Natural killer cell treated with Interleukin-12 subunit alpha and Interleukin-12 subunit beta and Interleukin-15 and Interleukin-18, amount 100 ng/mL, for 72 hours (primary cell): ENCODE data around the gene POLR2L. TPM values are rescaled to one million over a fixed set of nuclear protein-coding genes. Genes with fewer than 3 reads are reported as not detected.
A peak's percentile ranks its signal among the peaks of the same experiment; 100 is the strongest.

Experiments
- ATAC-seq, 2 donors: fragments of 150-1000 bp; cut with Tn5 transposase in 1 of 2; sonication (Bioruptor Pico), chemical (Tn5 transposase) in 1 of 2; 2 replicates each; pipeline ENCODE4 v1.10.0; 2021
- DNase-seq: peaks from one replicate; pipeline ENCODE4 v3.0.0; 2022; ENCODE audit warnings: low spot score
- H3K27ac Mint-ChIP-seq, 2 donors: 1 replicate in 1 of 2; 2 replicates in 1 of 2; pipeline ENCODE4 v1.8.0; 2022; ENCODE audit warnings: mixed read lengths in 2 of 2, mild to moderate bottlenecking in 1 of 2, moderate library complexity in 1 of 2
- H3K27me3 Mint-ChIP-seq, 2 donors: 1 replicate in 1 of 2; 2 replicates in 1 of 2; pipeline ENCODE4 v1.8.0; 2022; ENCODE audit warnings: mixed read lengths in 2 of 2
- H3K36me3 Mint-ChIP-seq: one replicate; pipeline ENCODE4 v1.8.0; 2022; ENCODE audit warnings: mixed read lengths
- H3K4me1 Mint-ChIP-seq, 2 donors: 1 replicate in 1 of 2; 2 replicates in 1 of 2; pipeline ENCODE4 v1.8.0; 2022; ENCODE audit warnings: low read depth in 2 of 2, mixed read lengths in 2 of 2, mild to moderate bottlenecking in 1 of 2
- H3K4me3 Mint-ChIP-seq: one replicate; pipeline ENCODE4 v1.8.0; 2022; ENCODE audit warnings: mixed read lengths
- H3K9me3 Mint-ChIP-seq: 2 replicates; pipeline ENCODE4 v1.8.0; 2022; ENCODE audit warnings: mixed read lengths
- total RNA-seq, 2 donors: library from RNA; stranded (reverse); gene quantifications; one replicate each; pipeline ENCODE4 v1.2.3, GENCODE V29; 2022

Gene POLR2L
- total RNA-seq, 2 donors from 2014 or later = 97.4 to 97.8 TPM

GRCh38 chr11:794013-794765 is 48.1 kb downstream of the POLR2L start:
- Mint-ChIP-seq H3K4me1 (peaks cover 7 to 10% of the 10 kb centered on the region in 2 donors), H3K27ac (no peak overlapping the region), H3K36me3 (no peaks in the 10 kb centered on the region), H3K4me3 (no peak overlapping the region), H3K9me3 (no peaks in the 10 kb centered on the region), H3K27me3 (no peaks in the 10 kb centered on the region)
- no peak for DNase-seq
- no peak for ATAC-seq

DNA sequence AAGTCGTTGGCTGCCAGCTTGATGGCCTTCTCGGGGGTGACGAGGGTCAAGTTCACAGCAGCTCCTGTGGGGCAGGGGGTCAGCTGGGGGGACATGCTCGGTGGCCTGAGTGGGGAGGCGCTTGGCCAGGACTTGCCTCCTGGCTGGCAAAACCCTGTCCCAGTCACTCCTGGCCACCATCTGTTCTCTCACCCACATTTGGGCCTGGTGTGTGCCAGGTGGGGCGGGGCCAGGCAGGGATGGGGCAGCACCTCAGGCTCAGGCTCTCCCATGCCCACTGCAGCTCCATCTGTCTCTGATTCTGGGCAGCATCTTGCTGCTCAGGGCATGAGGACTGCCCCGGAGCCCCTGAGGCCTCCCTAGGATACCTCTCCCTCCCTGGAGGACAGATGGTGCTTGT is 48.8 kb downstream of the POLR2L start:
- Mint-ChIP-seq H3K36me3 (no peaks in the 10 kb centered on the region), H3K4me1 (peaks cover 7 to 10% of the 10 kb centered on the region in 2 donors), H3K4me3 (no peak overlapping the region), H3K27ac (no peak overlapping the region), H3K27me3 (no peaks in the 10 kb centered on the region), H3K9me3 (no peaks in the 10 kb centered on the region)
- ATAC-seq = no peak
- DNase-seq = no peak

- H3K4me1 Mint-ChIP-seq = peaks cover 7 to 10% of the 10 kb centered on the region in 2 donors
- ATAC-seq = no peak
- no peaks in the 10 kb centered on the region for H3K27me3 Mint-ChIP-seq
- no peak overlapping the region for H3K27ac Mint-ChIP-seq
- no peak overlapping the region for H3K4me3 Mint-ChIP-seq
- no peaks in the 10 kb centered on the region for H3K36me3 Mint-ChIP-seq
- DNase-seq = no peak
- H3K9me3 Mint-ChIP-seq = no peaks in the 10 kb centered on the region
Measured at GRCh38 chr11:792873-793272, 49.5 kb downstream of the POLR2L start.

DNA sequence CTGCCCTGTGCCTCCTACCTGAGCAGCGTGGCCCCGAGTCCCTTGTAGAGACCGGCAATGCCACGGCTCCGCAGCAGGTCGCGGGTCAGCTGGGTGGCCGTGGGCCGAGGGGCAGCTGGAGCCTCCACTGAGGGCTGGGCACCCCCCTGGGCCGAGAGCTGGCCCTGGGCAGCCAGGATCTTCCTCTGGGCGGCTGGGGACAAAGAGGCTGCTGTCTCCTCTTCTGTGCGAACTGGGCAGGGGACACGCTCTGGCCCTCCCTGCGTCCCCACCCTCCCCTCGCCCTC is 49.9 kb downstream of the POLR2L start:
- Mint-ChIP-seq H3K9me3 (no peaks in the 10 kb centered on the region), H3K4me3 (no peak overlapping the region), H3K4me1 (peaks cover 7 to 10% of the 10 kb centered on the region in 2 donors), H3K27me3 (no peaks in the 10 kb centered on the region), H3K27ac (no peak overlapping the region), H3K36me3 (no peaks in the 10 kb centered on the region)
- ATAC-seq (no peak), DNase-seq (no peak)

DNA sequence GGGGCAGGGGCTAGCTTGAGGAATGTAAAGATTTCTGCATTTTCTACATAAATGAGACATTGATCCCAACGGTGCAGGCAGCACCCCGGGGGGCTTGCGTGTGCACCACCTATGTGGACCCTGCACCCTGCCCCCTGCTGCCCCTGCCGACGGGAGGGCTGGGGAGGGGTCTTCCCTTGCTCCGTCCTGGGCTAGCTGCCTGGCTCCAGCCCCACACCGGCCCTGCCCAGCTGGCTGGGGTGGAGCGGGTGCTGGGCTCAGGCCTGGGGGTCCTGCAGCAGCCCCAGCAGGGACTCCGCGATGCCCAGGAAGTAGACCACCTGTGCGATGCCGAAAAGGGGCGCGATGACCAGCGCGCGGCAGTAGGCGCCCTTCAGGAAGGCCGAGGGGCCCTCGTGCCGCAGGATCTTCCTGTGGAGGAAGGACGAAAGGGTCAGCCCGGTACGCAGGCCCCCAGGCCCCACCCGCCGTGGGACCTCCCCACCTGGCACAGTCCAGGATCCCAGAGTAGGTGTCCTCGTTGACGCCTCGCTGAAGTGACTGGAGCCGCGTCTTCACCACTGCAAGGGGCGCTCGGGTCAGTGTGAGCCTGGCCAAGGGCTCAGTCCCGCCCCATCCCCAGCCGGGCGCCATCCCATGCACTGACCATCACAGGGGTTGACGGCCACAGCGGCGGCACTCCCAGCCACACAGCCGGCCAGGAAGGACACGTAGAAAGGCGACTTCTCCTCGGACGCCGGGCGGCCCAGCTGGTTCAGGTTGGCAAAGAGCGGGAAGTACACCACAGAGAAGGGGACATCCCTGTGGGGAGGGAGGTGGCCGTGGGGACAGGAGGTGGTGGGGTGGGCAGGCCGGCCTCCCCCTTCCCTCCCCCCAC is 50.4 kb downstream of the POLR2L start:
- no peak overlapping the region for H3K4me3 Mint-ChIP-seq
- no peak for DNase-seq
- no peaks in the 10 kb centered on the region for H3K9me3 Mint-ChIP-seq
- peaks cover 7 to 10% of the 10 kb centered on the region in 2 donors for H3K4me1 Mint-ChIP-seq
- H3K27ac Mint-ChIP-seq = no peak overlapping the region
- H3K27me3 Mint-ChIP-seq = no peaks in the 10 kb centered on the region
- ATAC-seq = no peak
- H3K36me3 Mint-ChIP-seq = no peaks in the 10 kb centered on the region

DNA sequence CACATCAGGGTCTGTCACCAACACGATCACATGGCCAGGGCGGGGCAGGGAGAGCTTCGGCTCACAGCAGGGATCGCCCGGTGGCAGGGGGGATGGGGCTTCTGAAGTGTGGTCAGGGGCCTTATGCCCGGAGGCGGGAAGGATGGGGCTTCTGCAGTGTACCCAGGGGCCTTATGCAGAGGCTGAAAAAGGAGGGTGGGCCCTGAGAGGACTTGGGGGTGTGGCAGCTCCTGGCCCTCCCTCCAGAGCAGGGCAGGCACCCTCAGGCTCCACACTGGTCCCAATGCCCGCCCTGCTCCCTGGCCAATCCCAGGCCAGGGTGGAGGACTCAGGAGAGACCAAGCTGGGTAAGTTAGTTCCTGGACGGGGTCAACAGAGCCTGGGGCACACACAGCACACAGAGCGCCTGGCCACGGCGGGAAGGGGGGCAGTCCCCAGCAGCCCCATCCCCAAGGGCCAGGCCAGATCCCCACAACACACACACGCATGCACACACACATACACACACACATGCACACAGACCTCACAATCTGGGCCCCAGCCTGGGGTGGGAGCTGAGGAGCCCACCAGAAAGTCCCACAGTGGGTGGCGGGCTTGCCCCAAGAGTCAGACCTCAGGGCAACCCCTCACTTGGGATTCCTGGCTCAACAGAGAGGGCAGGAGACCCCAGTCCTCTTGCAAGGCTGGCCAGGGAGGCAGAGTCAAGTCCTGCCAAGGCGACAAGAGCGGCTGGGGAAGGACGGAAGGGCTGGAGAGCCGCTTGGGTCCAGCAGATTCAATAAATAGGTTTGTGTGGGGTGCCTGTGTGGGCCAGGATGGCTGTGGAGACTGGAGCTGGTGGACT is 51.4 kb downstream of the POLR2L start:
- Mint-ChIP-seq H3K27ac (no peak overlapping the region), H3K4me3 (no peak overlapping the region), H3K9me3 (no peaks in the 10 kb centered on the region), H3K27me3 (no peaks in the 10 kb centered on the region), H3K36me3 (no peaks in the 10 kb centered on the region), H3K4me1 (peaks cover 2 to 6% of the 10 kb centered on the region in 2 donors)
- ATAC-seq (peak in 1 of 2 donors; percentile 1), DNase-seq (no peak)

GRCh38 chr11:789943-790342 is 52.4 kb downstream of the POLR2L start, which contains the start of gene CEND1:
Gene CEND1, minus strand, starts transcription at chr11:790090. Its CDS starts 1,514 bp downstream, at chr11:788576.
- ATAC-seq (peak; percentile 56 to 66), DNase-seq (no peak)
- Mint-ChIP-seq H3K4me3 (no peak within 1 kb of the TSS), H3K36me3 (no peaks in the 10 kb centered on the region), H3K9me3 (no peaks in the 10 kb centered on the region), H3K27ac (no peak within 1 kb of the TSS), H3K27me3 (no peaks in the 10 kb centered on the region), H3K4me1 (peaks cover 0 to 6% of the 10 kb centered on the region in 2 donors)

Other genes starting within 250 kb of the POLR2L start
- gene IRF7, start 226.6 kb downstream of the POLR2L start, total RNA-seq = 10 to 100 TPM; 33.7 to 34.9 TPM
- gene CDHR5, start 217.6 kb downstream of the POLR2L start, total RNA-seq = not detected
- gene SCT, start 215.3 kb downstream of the POLR2L start, total RNA-seq = not detected
- 1 to 10 TPM in 1 of 2 donors, under 1 TPM in 1; 0.48 to 1.3 TPM for gene DRD4, start 205.3 kb downstream of the POLR2L start, total RNA-seq
- 10 to 100 TPM; 23.2 to 83.6 TPM for gene DEAF1, start 147.3 kb downstream of the POLR2L start, total RNA-seq
- gene TMEM80, start 146.7 kb downstream of the POLR2L start, total RNA-seq = 10 to 100 TPM; 15.3 to 20.3 TPM
- gene EPS8L2, start 136.3 kb downstream of the POLR2L start, total RNA-seq = 10 to 100 TPM in 1 of 2 donors, 1 to 10 TPM in 1; 2.9 to 13.0 TPM
- 100 to 1,000 TPM; 201 to 242 TPM for gene TALDO1, start 95.1 kb downstream of the POLR2L start, total RNA-seq
- gene GATD1, start 65.0 kb downstream of the POLR2L start, total RNA-seq = 10 to 100 TPM; 42.2 to 99.7 TPM
- gene CEND1, start 52.4 kb downstream of the POLR2L start, total RNA-seq = 1 to 10 TPM in 1 of 2 donors, under 1 TPM in 1; 0.95 to 3.4 TPM
- gene SLC25A22, start 44.2 kb downstream of the POLR2L start, total RNA-seq = 100 to 1,000 TPM in 1 of 2 donors, 10 to 100 TPM in 1; 64.3 to 125 TPM
- gene PIDD1, start 37.3 kb downstream of the POLR2L start, total RNA-seq = 10 to 100 TPM; 19.1 to 53.6 TPM
- gene RPLP2, start 32.6 kb downstream of the POLR2L start, total RNA-seq = 1,000 to 10,000 TPM; 1,365 to 2,718 TPM
- 10 to 100 TPM; 69.0 to 95.0 TPM for gene PNPLA2, start 23.6 kb downstream of the POLR2L start, total RNA-seq
- 1 to 10 TPM; 2.6 to 2.9 TPM for gene CRACR2B, start 14.6 kb downstream of the POLR2L start, total RNA-seq
- 10 to 100 TPM; 45.0 to 72.0 TPM for gene CD151, start 9.6 kb downstream of the POLR2L start, total RNA-seq
- gene TSPAN4, start 323 bp upstream of the POLR2L start, total RNA-seq = 10 to 100 TPM; 17.4 to 31.4 TPM
- gene CHID1, start 68.3 kb upstream of the POLR2L start, total RNA-seq = 100 to 1,000 TPM in 1 of 2 donors, 10 to 100 TPM in 1; 64.8 to 115 TPM
- gene AP2A2, start 83.3 kb upstream of the POLR2L start, total RNA-seq = 10 to 100 TPM; 51.6 to 75.1 TPM
- not detected for gene MUC6, start 194.2 kb upstream of the POLR2L start, total RNA-seq
- not detected for gene MUC2, start 232.3 kb upstream of the POLR2L start, total RNA-seq